GM23338 (cell line): Measurements from ENCODE around the gene SLC12A3. TPM values are rescaled to one million over a fixed set of nuclear protein-coding genes. Genes with fewer than 3 reads are reported as not detected.

Experiments used
- ATAC-seq: fragments of 200-7000 bp; cut with Tn5 transposase; 3 replicates; pipeline ENCODE4 v1.9.1; 2020
- DNase-seq: peaks from one replicate; pipeline ENCODE4 v3.0.0-alpha.2; 2015; ENCODE audit warnings: low spot score
- H2AFZ ChIP-seq: fragments of 200-600 bp; sonication (generic); 2 replicates; pipeline ENCODE4 v1.8.0; 2016; ENCODE audit warnings: antibody characterized with exemption, mild to moderate bottlenecking, moderate library complexity
- H3F3A ChIP-seq: fragments of 200-600 bp; sonication (generic); replicated peaks from 2 replicates; pipeline ENCODE4 v1.8.0; 2017; ENCODE audit warnings: antibody characterized with exemption, mixed run types, low read depth
- H3K27ac ChIP-seq: fragments of 200-600 bp; sonication (generic); 2 replicates; pipeline ENCODE4 v1.6.1; 2016; ENCODE audit warnings: low read depth
- H3K27me3 ChIP-seq: fragments of 200-600 bp; sonication (generic); 2 replicates; pipeline ENCODE4 v1.8.0; 2016; ENCODE audit warnings: mild to moderate bottlenecking, mixed run types, moderate library complexity; ENCODE audit not compliant: insufficient read depth
- H3K36me3 ChIP-seq: fragments of 200-600 bp; sonication (generic); 2 replicates; pipeline ENCODE4 v1.8.0; 2016; ENCODE audit warnings: mild to moderate bottlenecking; ENCODE audit not compliant: insufficient read depth
- H3K4me1 ChIP-seq: fragments of 200-600 bp; sonication (generic); 2 replicates; pipeline ENCODE4 v1.8.0; 2016; ENCODE audit warnings: mild to moderate bottlenecking, moderate library complexity; ENCODE audit not compliant: insufficient read depth
- H3K4me2 ChIP-seq: fragments of 200-600 bp; sonication (generic); 2 replicates; pipeline ENCODE4 v1.7.1; 2017; ENCODE audit warnings: mixed run types
- H3K4me3 ChIP-seq: fragments of 200-600 bp; sonication (generic); 2 replicates; pipeline ENCODE4 v1.6.1; 2016; ENCODE audit warnings: mixed run types
- H3K79me2 ChIP-seq: fragments of 200-600 bp; sonication (generic); replicated peaks from 2 replicates; pipeline ENCODE4 v1.8.0; 2017; ENCODE audit warnings: mild to moderate bottlenecking; ENCODE audit not compliant: insufficient read depth
- H3K9me2 ChIP-seq: fragments of 200-600 bp; sonication (generic); 2 replicates; pipeline ENCODE4 v1.8.0; 2017; ENCODE audit not compliant: insufficient read depth
- H4K20me1 ChIP-seq: fragments of 200-600 bp; sonication (generic); replicated peaks from 2 replicates; pipeline ENCODE4 v1.8.0; 2017; ENCODE audit warnings: mild to moderate bottlenecking; ENCODE audit not compliant: insufficient read depth
- H3K27ac Mint-ChIP-seq: 2 replicates; pipeline ENCODE4 v1.8.0; 2020; ENCODE audit warnings: inconsistent platforms, mild to moderate bottlenecking, moderate library complexity, mixed read lengths
- H3K27me3 Mint-ChIP-seq: 3 replicates; pipeline ENCODE4 v1.8.0; 2022; ENCODE audit warnings: low read depth, mild to moderate bottlenecking, moderate library complexity, mixed read lengths, inconsistent platforms; ENCODE audit not compliant: insufficient read depth, poor library complexity
- H3K36me3 Mint-ChIP-seq: 3 replicates; pipeline ENCODE4 v1.8.0; 2021; ENCODE audit warnings: low read depth, mild to moderate bottlenecking, inconsistent platforms, moderate library complexity, mixed read lengths
- H3K4me1 Mint-ChIP-seq: 3 replicates; pipeline ENCODE4 v1.8.0; 2020; ENCODE audit warnings: mild to moderate bottlenecking, inconsistent platforms, mixed read lengths
- H3K4me3 Mint-ChIP-seq: 3 replicates; pipeline ENCODE4 v1.8.0; 2021; ENCODE audit warnings: moderate library complexity, mild to moderate bottlenecking, inconsistent platforms, mixed read lengths
- H3K9me3 Mint-ChIP-seq: 3 replicates; pipeline ENCODE4 v1.8.0; 2020; ENCODE audit warnings: moderate library complexity, mild to moderate bottlenecking, inconsistent platforms, mixed read lengths
- JUNB ChIP-seq: IDR thresholded peaks from one replicate; pipeline ENCODE4 v1.6.1; 2016; ENCODE audit warnings: antibody characterized with exemption; ENCODE audit not compliant: unreplicated experiment
- NANOG ChIP-seq: IDR thresholded peaks from 2 replicates; pipeline ENCODE4 v1.6.1; 2016; ENCODE audit warnings: antibody characterized with exemption, borderline replicate concordance
- ZNF114 ChIP-seq: fragments of 250-450 bp; sonication (Bioruptor Pico); IDR thresholded peaks from 2 replicates; pipeline ENCODE4 v1.5.0; 2020; ENCODE audit warnings: mild to moderate bottlenecking, moderate library complexity
- ZNF462 ChIP-seq: fragments of 250-450 bp; sonication (Bioruptor Pico); IDR thresholded peaks from 2 replicates; pipeline ENCODE4 v1.5.0; 2020; ENCODE audit warnings: mild to moderate bottlenecking, moderate library complexity
- polyA plus RNA-seq: library from polyadenylated mRNA; unstranded; fragments of >200 nt; fragmentation: Nextera tagmentation; extraction: Ambion mirVana; gene quantifications from 2 replicates; pipeline ENCODE4 v1.2.1, GENCODE V29; 2016
- total RNA-seq: library from RNA; depleted of rRNA; stranded (reverse); fragments of >200 nt; shearing (Covaris generic); gene quantifications from 2 replicates; pipeline ENCODE4 v1.2.3, GENCODE V29; 2014
- TF ChIP-seq, protein P1 (sequence below), 2 experiments: fragments of 200-600 bp in 1 of 2; sonication (generic) in 1 of 2; conservative IDR thresholded peaks; 2 replicates each; pipeline versions ENCODE4 v1.5.1 to v1.6.1; 2016 to 2017; ENCODE audit warnings: antibody characterized with exemption in 2 of 2, low read depth in 2 of 2, mild to moderate bottlenecking in 2 of 2, moderate library complexity in 1 of 2
- TF ChIP-seq, protein P2 (sequence below): IDR thresholded peaks from 2 replicates; pipeline ENCODE4 v1.6.1; 2016; ENCODE audit warnings: antibody characterized with exemption
- TF ChIP-seq, protein P3 (sequence below): IDR thresholded peaks from one replicate; pipeline ENCODE4 v1.6.1; 2018; ENCODE audit warnings: antibody characterized with exemption; ENCODE audit not compliant: unreplicated experiment

The SLC12A3 gene
- total and polyA plus RNA-seq, 2 experiments from 2014 or later: not detected

GRCh38 chr16:56941092-56941491, 76.1 kb downstream of the SLC12A3 start:
- DNase-seq (no peak), ATAC-seq (no peak)
- H3K79me2 ChIP-seq: peaks cover 10% of the 10 kb centered on the region; the same call in 1 of the 2 replicates
- Mint-ChIP-seq H3K27me3 (peaks cover 3% of the 10 kb centered on the region), H3K4me1 (peaks cover 4% of the 10 kb centered on the region), H3K4me3 (no peak overlapping the region), H3K27ac (no peak overlapping the region), H3K36me3 (peaks cover 88% of the 10 kb centered on the region), H3K9me3 (no peaks in the 10 kb centered on the region)
- H3K27ac ChIP-seq: no peak overlapping the region
- no peaks in the 10 kb centered on the region for H3K4me1 ChIP-seq
- H3K4me3 ChIP-seq: no peak overlapping the region
- peaks cover 5% of the 10 kb centered on the region; the same call in 1 of the 2 replicates for H4K20me1 ChIP-seq
- TF ChIP-seq, protein P1, sequence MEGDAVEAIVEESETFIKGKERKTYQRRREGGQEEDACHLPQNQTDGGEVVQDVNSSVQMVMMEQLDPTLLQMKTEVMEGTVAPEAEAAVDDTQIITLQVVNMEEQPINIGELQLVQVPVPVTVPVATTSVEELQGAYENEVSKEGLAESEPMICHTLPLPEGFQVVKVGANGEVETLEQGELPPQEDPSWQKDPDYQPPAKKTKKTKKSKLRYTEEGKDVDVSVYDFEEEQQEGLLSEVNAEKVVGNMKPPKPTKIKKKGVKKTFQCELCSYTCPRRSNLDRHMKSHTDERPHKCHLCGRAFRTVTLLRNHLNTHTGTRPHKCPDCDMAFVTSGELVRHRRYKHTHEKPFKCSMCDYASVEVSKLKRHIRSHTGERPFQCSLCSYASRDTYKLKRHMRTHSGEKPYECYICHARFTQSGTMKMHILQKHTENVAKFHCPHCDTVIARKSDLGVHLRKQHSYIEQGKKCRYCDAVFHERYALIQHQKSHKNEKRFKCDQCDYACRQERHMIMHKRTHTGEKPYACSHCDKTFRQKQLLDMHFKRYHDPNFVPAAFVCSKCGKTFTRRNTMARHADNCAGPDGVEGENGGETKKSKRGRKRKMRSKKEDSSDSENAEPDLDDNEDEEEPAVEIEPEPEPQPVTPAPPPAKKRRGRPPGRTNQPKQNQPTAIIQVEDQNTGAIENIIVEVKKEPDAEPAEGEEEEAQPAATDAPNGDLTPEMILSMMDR (conservative IDR thresholded peaks at IDR 0.05; ENCODE audit: low read depth in 2 of 2): no peak
- TF ChIP-seq, protein P2, sequence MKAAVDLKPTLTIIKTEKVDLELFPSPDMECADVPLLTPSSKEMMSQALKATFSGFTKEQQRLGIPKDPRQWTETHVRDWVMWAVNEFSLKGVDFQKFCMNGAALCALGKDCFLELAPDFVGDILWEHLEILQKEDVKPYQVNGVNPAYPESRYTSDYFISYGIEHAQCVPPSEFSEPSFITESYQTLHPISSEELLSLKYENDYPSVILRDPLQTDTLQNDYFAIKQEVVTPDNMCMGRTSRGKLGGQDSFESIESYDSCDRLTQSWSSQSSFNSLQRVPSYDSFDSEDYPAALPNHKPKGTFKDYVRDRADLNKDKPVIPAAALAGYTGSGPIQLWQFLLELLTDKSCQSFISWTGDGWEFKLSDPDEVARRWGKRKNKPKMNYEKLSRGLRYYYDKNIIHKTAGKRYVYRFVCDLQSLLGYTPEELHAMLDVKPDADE: no peak
- no peaks in the 10 kb centered on the region for H3K9me2 ChIP-seq
- no peaks in the 10 kb centered on the region for H3F3A ChIP-seq
- H3K36me3 ChIP-seq: peaks cover 71% of the 10 kb centered on the region
- H3K27me3 ChIP-seq: no peaks in the 10 kb centered on the region
- H2AFZ ChIP-seq: no peak overlapping the region
- H3K4me2 ChIP-seq: no peak overlapping the region

DNA sequence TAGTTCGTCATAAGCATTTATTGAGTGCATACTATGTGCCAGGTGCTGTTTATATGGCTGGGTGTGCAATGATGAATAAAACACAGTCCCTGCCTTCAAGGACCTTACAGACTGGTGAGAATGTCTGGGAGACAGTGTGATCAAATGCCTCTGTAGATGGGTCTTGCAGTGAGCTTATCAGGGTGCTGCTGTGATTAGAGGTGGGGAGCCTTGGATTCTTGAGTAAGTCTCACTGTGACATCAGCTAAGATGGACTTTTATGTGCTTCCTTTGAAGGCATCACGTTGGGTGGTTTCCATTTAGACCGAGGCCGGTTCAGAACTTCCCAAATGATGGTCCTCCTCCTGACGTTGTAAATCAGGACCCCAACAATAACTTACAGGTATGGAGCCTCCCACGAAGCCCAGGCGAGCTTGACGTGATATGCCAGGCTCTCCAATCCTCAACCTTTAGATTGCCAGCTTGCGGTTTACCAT, 76.9 kb downstream of the SLC12A3 start:
- peaks cover 63% of the 10 kb centered on the region for H3K36me3 ChIP-seq
- no peak for ATAC-seq
- TF ChIP-seq, protein P2: no peak
- TF ChIP-seq, protein P3, sequence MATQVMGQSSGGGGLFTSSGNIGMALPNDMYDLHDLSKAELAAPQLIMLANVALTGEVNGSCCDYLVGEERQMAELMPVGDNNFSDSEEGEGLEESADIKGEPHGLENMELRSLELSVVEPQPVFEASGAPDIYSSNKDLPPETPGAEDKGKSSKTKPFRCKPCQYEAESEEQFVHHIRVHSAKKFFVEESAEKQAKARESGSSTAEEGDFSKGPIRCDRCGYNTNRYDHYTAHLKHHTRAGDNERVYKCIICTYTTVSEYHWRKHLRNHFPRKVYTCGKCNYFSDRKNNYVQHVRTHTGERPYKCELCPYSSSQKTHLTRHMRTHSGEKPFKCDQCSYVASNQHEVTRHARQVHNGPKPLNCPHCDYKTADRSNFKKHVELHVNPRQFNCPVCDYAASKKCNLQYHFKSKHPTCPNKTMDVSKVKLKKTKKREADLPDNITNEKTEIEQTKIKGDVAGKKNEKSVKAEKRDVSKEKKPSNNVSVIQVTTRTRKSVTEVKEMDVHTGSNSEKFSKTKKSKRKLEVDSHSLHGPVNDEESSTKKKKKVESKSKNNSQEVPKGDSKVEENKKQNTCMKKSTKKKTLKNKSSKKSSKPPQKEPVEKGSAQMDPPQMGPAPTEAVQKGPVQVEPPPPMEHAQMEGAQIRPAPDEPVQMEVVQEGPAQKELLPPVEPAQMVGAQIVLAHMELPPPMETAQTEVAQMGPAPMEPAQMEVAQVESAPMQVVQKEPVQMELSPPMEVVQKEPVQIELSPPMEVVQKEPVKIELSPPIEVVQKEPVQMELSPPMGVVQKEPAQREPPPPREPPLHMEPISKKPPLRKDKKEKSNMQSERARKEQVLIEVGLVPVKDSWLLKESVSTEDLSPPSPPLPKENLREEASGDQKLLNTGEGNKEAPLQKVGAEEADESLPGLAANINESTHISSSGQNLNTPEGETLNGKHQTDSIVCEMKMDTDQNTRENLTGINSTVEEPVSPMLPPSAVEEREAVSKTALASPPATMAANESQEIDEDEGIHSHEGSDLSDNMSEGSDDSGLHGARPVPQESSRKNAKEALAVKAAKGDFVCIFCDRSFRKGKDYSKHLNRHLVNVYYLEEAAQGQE: no peak
- TF ChIP-seq ZNF114 (CRISPR knock-in tag) (no peak), JUNB (no peak), NANOG (no peak), ZNF462 (CRISPR knock-in tag) (no peak)

More for the DNA sequence above, 76.9 kb downstream of the SLC12A3 start:
- H3K27ac ChIP-seq: no peak overlapping the region
- no peaks in the 10 kb centered on the region for H3F3A ChIP-seq
- H3K4me3 Mint-ChIP-seq: no peak overlapping the region
- H3K4me2 ChIP-seq: no peak overlapping the region
- no peaks in the 10 kb centered on the region for H3K27me3 ChIP-seq
- DNase-seq: no peak
- H3K4me1 ChIP-seq: no peaks in the 10 kb centered on the region
- no peaks in the 10 kb centered on the region for H3K9me3 Mint-ChIP-seq
- H3K4me3 ChIP-seq: no peak overlapping the region
- H3K4me1 Mint-ChIP-seq: peaks cover 8% of the 10 kb centered on the region
- H3K9me2 ChIP-seq: no peaks in the 10 kb centered on the region
- no peak overlapping the region for H3K27ac Mint-ChIP-seq
- H3K36me3 Mint-ChIP-seq: peaks cover 80% of the 10 kb centered on the region
- 0 out of 2 replicates have a peak, but pooled peaks cover 5% of the 10 kb centered on the region for H3K79me2 ChIP-seq
- H3K27me3 Mint-ChIP-seq: peaks cover 6% of the 10 kb centered on the region
- no peak overlapping the region for H2AFZ ChIP-seq
- peaks cover 5% of the 10 kb centered on the region; the same call in 1 of the 2 replicates for H4K20me1 ChIP-seq
